Spleen (tissue), 7 donors: ENCODE data around the gene GSDME.

Experiments used
- POLR2AphosphoS5 ChIP-seq, 3 donors: sonication (generic); formaldehyde crosslinking; IDR thresholded peaks; one replicate each; pipeline ENCODE4 v1.5.1; 2017; ENCODE audit warnings: antibody characterized with exemption in 3 of 3
- TF ChIP-seq, protein P1 (sequence below), 11 experiments: fragments of 200-600 bp in 7 of 11; fragments of 450-650 bp in 4 of 11; sonication (generic) in 4 of 11; IDR thresholded peaks in 8 of 11; conservative IDR thresholded peaks in 3 of 11; 1 replicate in 7 of 11; 2 replicates in 4 of 11; pipeline versions ENCODE4 v1.4.0 to v1.8.0; 2016 to 2021; ENCODE audit warnings: antibody characterized with exemption in 11 of 11, inconsistent platforms in 4 of 11, mild to moderate bottlenecking in 1 of 11
- donor health status: DM: no; HTN: no; CAD: no; lungs with moderate emphysema.
- donor health status: DM: no; HTN: no; CAD: no.
- donor health status: DM: no; HTN: no; CAD: no.

- TF ChIP-seq, protein P1, sequence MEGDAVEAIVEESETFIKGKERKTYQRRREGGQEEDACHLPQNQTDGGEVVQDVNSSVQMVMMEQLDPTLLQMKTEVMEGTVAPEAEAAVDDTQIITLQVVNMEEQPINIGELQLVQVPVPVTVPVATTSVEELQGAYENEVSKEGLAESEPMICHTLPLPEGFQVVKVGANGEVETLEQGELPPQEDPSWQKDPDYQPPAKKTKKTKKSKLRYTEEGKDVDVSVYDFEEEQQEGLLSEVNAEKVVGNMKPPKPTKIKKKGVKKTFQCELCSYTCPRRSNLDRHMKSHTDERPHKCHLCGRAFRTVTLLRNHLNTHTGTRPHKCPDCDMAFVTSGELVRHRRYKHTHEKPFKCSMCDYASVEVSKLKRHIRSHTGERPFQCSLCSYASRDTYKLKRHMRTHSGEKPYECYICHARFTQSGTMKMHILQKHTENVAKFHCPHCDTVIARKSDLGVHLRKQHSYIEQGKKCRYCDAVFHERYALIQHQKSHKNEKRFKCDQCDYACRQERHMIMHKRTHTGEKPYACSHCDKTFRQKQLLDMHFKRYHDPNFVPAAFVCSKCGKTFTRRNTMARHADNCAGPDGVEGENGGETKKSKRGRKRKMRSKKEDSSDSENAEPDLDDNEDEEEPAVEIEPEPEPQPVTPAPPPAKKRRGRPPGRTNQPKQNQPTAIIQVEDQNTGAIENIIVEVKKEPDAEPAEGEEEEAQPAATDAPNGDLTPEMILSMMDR (IDR thresholded peaks at IDR 0.05 in 8 of 11, conservative IDR thresholded peaks at IDR 0.05 in 3 of 11), result no peak
- TF ChIP-seq POLR2AphosphoS5 (IDR thresholded peaks at IDR 0.05), result no peak
Observed at GRCh38 chr7:24757353-24758275, at the start of gene GSDME.
